Cortex of kidney (tissue), 1 donor: ENCODE results near the gene COL17A1.

Source experiments
- DNase-seq: peaks from one replicate; lab custom pipeline; 2025; lab: John Stamatoyannopoulos, UW

Gene COL17A1

GRCh38 chr10:104085801-104086400 is at the start of gene COL17A1:
TSS of gene COL17A1 (minus strand) at chr10:104085880. CDS start at chr10:104080673, 5,207 bp downstream.
- no peak for DNase-seq

DNA sequence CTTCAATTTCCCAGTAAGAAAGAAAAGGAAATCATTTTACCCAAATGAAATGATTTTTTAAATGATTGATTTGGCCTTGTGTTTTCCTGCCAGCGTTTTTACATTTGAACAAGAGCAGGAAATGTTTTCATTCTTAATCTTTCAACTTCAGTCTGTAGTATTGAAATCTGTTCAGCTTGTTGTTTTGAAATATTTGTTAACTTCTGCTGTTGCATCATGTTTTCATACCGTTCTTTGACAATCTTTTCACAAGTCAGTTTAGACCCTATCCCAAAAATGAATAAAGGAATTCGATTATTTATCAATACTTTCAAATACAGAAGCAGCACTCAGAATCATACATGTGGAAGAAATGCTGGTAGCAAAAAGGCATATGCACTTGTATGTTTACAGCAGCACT is 44.4 kb upstream of the COL17A1 start:
- no peak for DNase-seq

DNA sequence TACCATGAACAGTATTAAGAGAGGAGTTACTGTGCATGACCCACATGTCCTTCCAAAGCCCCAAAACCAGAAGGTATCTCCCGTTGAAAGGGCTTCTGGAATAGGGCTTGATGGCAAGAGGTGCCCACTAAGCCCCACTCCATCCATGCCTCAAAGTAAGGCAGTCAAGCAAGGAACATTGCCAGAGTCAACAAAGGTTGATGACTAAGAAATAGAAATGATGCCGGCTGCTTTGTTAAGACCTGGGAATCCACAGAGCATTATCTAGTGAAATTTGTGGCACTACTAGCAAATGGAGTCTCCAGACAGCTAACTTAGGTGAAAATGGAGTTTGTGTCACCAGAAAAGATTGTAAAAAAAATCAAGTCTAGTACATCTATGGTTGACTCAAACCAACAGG is 42.5 kb upstream of the COL17A1 start:
- DNase-seq = no peak

- DNase-seq = no peak
Measured at GRCh38 chr10:104127411-104127810, 41.7 kb upstream of the COL17A1 start.

DNA sequence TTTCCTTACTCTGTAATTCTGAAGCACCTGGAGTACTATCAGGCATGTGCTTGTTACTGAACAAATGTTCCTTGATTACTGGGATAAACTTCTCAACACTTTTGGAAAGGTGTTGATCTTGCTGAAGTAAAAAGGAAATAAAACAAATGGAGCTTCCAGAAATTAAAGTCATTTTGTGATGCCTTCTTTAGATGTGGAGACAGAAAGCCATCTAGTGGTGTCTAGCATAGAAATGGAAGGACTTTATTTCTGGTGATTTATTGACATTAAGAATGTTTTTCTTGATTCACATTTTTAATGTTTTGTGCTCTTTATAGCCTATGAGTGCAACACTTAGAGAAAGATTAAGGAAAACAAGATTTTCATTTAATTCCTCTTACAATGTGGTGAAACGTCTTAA is 37.7 kb upstream of the COL17A1 start:
- DNase-seq = no peak

GRCh38 chr10:104122225-104123107 is 36.8 kb upstream of the COL17A1 start:
- DNase-seq = no peak

GRCh38 chr10:104121485-104122224 is 36.0 kb upstream of the COL17A1 start, which contains the start of gene SFR1:
TSS of gene SFR1 (plus strand) at chr10:104122171. CDS start at chr10:104122184, 13 bp downstream.
- peak; percentile 63 for DNase-seq

DNA sequence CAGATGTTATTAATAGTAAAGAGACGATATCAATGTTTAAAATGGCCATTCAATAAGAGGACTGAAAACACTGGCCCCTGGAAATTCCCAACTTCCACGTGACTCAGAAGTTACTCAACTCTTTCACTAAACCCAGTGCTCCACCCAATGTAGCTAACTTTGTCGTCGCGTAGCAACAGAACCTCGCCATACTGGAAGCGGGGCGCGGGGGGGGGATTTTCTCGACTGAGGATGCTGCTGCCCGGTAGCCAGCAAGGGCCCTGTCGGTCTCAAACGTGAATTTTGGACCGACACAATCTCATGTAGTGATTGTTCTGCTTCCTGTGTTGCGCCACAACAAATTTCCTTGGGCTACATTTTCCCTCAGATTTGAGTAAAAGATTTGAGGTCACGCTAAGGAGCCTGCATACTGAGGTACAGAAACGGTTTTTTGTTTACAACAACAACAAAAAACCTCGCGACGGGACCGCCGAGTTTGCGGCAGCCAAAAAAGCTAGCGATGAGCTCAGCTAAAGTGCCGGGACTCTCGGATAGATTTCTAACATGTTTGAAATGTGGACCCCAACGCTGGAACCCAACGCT is 35.3 kb upstream of the COL17A1 start:
- DNase-seq = no peak

GRCh38 chr10:104120512-104120902 is 34.8 kb upstream of the COL17A1 start:
- no peak for DNase-seq

GRCh38 chr10:104119996-104120395 is 34.3 kb upstream of the COL17A1 start:
- no peak for DNase-seq

GRCh38 chr10:104117839-104118323 is 32.2 kb upstream of the COL17A1 start:
- DNase-seq = no peak

DNA sequence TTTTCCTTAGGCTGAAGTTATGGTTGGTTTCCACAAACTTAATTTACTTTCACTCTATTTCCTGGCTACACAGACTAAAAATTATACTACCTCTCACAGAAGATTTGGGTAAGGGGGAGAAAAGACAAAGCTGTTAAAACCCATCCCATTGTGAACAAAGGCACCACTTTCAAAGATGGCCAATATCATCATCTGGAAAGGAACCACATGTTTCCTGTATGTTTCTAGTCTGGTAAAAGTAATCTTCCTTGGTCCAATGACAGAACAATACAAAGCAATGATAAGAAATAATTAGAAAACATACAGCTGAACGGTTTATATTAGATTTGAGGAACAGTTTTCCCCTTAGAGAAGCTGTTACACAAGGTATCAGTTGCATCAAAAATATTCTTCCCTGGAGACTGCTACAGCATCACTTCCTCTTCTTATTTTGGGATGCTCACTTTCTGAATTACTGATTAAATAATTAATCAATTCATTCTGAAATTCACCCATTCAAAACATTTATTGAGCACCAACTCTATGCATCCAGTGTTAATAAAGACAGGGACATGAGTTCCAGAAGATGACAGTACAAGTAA is 27.8 kb upstream of the COL17A1 start:
- no peak for DNase-seq

GRCh38 chr10:104109908-104110662 is 24.4 kb upstream of the COL17A1 start:
- DNase-seq = no peak

DNA sequence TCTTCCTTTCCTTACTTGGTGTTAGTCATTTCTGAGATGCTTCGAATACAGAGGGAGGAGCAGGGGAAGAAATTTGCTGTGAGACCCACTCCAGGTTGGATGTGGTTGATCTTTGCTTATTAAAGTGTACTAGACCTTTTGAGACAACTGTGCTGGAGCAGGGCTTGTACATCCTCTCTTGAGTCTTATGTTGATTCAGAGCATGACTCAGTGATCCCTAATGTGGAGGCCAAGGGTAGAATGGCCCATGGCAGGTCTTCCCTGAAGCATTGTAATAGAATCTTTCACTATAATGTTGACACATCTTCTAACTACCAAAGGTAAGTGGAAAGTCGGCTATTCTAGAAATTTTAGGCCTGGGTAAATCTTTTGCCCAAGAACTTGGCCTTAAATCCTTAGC is 19.2 kb upstream of the COL17A1 start:
- no peak for DNase-seq

DNA sequence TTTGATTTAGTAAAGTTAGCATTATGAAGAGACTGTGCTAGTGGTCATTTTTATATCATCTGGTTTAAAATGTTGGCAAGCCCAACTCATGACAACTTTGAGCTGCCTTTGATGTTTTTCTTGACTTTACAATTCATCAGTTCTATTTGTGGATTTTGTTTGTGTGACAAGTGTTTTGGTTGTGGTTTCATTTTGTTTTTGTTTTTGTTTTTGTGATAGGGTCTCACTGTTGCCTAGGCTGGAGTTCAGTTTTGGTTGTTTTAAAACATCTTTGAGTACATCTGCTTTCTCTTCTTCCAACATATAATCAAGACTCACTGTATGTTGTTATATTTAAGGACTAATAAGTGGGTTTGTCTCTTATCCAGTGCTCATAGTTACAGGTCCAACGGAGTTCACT is 18.7 kb upstream of the COL17A1 start:
- no peak for DNase-seq

DNA sequence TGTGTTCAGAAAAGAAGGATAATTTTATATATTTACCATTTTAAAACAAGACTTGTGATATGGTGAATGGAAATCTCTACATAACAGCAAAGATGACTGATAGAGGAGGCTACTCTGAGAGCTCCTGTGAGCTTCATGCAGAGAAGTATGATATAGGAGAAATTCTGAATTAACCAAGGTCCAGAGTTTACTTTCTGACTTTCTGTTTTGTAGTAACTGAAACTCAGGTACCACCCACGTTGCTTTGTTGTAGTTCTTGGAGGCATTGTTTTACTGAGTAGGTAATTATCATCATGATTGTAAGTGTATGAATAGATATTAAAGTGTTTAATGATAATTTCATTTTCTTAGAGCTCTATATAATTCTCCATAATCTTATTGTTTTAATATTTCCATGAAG is 18.3 kb upstream of the COL17A1 start:
- no peak for DNase-seq

DNA sequence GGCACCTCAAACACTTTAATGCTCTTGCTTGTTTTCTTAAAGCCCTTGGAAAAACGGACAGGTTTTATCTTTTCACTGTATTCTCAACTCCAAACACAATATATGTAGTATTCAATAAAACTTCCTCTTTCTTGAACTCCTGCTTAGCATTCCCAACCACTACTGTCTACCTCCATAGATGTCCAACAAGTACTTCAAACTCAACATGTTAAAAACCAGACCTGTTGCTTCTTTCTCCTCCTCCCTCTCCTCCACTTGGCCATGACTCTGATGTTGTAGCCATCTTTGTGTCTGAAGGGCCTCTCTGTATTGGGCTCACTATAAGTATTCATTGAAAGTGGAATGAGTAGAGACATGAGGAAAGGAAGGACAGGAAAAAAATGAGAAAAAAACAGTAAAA is 16.2 kb upstream of the COL17A1 start:
- no peak for DNase-seq

GRCh38 chr10:104100795-104101194 is 15.1 kb upstream of the COL17A1 start:
- no peak for DNase-seq

- no peak for DNase-seq
Measured at GRCh38 chr10:104099941-104100340, 14.3 kb upstream of the COL17A1 start.

DNA sequence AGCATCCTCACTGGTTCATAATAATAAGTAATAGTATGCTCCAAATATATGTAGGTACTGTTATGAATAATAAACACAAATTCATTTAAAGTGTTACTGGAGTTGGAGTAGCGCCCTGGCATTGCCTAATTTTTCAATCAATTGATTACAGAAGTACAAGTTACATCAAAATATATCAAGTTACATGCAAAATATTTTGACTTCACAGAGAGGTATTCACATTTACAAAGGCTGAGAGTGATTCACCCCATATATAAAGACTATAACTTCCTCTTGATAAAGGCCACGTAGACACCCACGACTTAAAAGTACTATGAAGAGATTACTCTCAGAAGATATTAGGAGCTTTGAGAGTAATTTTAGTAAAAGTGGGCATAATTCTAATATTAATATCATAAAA is 13.6 kb upstream of the COL17A1 start:
- DNase-seq = no peak

DNA sequence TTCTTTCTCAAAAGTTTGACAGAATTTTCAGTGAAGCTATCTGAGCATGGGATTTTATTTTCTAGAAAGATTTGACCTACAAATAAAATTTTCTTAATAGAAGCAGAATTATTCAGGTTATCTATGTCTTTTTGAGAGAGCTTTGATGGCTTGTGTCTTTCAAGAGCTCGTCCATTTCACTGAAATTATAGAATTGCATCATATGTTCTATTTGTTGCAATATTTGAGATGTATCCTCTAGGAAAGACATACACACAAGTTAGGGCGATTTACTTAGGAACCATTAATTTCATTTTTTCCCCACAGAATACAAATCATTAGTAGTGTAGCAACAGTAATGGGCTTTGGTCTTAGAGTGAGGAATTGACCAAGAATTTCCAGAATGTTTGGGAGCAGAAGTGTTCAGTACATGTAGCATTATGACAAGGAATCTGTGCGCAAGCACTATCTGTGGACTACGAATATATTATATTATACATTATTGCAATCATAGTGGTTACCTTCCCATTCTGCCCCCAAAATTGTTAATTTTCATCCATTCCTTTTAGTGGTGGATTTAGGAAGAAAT is 12.8 kb upstream of the COL17A1 start:
- no peak for DNase-seq
